ENCODE data around the gene EMC8.

DNA sequence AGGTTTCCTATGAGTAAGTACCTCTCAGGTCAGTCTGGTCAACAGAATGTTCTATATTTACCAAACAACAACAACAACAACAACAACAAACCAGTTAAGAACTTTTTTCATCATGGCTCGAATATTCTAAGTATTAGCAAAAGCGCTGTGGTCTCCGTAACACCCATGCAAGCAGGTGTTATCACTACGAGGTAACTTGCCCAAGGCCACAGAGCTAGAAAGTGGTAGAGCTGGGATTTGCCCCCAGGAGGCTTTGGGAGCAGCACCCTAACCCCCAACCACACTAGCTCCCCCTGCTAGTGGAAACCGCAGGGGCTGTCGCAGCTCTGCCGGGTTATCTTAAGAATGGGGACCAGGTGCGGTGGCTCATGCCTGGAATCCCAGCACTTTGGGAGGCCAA lies 24.5 kb downstream of the EMC8 start:
- TF ChIP-seq, protein P1, sequence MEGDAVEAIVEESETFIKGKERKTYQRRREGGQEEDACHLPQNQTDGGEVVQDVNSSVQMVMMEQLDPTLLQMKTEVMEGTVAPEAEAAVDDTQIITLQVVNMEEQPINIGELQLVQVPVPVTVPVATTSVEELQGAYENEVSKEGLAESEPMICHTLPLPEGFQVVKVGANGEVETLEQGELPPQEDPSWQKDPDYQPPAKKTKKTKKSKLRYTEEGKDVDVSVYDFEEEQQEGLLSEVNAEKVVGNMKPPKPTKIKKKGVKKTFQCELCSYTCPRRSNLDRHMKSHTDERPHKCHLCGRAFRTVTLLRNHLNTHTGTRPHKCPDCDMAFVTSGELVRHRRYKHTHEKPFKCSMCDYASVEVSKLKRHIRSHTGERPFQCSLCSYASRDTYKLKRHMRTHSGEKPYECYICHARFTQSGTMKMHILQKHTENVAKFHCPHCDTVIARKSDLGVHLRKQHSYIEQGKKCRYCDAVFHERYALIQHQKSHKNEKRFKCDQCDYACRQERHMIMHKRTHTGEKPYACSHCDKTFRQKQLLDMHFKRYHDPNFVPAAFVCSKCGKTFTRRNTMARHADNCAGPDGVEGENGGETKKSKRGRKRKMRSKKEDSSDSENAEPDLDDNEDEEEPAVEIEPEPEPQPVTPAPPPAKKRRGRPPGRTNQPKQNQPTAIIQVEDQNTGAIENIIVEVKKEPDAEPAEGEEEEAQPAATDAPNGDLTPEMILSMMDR (IDR thresholded peaks at IDR 0.05) = no peak
- TF ChIP-seq ZFX (IDR thresholded peaks at IDR 0.05; ENCODE audit: borderline replicate concordance) = no peak
